Activated naive CD4-positive, alpha-beta T cell treated with anti-CD3 and anti-CD28 coated beads, Interleukin-2, amount 50 U/mL, for 16 hours (primary cell): Measurements from ENCODE around the gene TNS1.
"Not testable (repeated sequence)": the region's sequence is repeated elsewhere in the genome, so short reads cannot be mapped to it uniquely, and the experiment has no call there.

Experiments used
- DNase-seq: peaks from one replicate; pipeline ENCODE4 v3.0.0-alpha.2; 2020

Gene TNS1

GRCh38 chr2:218029366-218030360, 26.9 kb upstream of the TNS1 start:
- no peak for DNase-seq

- no peak for DNase-seq
Observed at GRCh38 chr2:218028562-218029348, 26.0 kb upstream of the TNS1 start.

DNA sequence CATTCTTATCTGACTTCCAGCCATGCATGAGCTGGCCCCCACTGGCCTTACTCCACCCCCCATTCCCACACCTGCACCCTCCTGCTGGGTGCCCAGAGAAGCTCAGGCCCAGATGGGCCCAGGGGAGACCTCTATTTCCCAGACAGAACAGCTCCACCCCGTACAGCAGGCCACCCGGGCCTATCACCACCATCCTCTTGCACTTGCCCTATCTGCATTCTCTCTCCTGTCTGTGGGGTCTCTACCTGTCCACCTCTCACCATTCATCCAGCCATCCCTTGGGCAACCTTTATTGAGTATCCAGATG, 25.3 kb upstream of the TNS1 start:
- DNase-seq: no peak

- DNase-seq: no peak
Observed at GRCh38 chr2:218027426-218028188, 24.8 kb upstream of the TNS1 start.

- no peak for DNase-seq
Observed at GRCh38 chr2:218026676-218027425, 24.1 kb upstream of the TNS1 start.

- DNase-seq: no peak
Observed at GRCh38 chr2:218026244-218026643, 23.4 kb upstream of the TNS1 start.

GRCh38 chr2:218024871-218025270, 22.1 kb upstream of the TNS1 start:
- no peak for DNase-seq

- no peak for DNase-seq
Observed at GRCh38 chr2:218024336-218024735, 21.5 kb upstream of the TNS1 start.

DNA sequence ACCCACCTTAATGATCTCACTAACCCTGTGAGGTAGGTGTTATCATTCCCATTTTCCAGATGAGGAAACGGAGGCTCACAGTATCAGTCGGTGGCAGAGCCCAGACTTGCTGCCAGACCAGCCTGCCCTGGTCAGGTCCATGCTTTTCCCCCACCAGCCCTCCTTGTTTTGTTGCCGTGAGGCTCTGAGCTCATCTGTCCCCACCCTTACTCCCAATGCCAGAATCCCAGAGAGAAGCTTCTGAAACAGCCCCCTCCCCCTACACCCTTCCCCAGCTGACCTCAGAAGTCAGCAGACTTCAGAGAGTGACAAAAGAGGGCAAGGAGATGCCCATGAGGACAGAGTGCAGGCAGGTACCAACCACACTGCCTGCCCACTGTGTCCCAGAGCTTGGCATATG, 20.8 kb upstream of the TNS1 start:
- no peak for DNase-seq

DNA sequence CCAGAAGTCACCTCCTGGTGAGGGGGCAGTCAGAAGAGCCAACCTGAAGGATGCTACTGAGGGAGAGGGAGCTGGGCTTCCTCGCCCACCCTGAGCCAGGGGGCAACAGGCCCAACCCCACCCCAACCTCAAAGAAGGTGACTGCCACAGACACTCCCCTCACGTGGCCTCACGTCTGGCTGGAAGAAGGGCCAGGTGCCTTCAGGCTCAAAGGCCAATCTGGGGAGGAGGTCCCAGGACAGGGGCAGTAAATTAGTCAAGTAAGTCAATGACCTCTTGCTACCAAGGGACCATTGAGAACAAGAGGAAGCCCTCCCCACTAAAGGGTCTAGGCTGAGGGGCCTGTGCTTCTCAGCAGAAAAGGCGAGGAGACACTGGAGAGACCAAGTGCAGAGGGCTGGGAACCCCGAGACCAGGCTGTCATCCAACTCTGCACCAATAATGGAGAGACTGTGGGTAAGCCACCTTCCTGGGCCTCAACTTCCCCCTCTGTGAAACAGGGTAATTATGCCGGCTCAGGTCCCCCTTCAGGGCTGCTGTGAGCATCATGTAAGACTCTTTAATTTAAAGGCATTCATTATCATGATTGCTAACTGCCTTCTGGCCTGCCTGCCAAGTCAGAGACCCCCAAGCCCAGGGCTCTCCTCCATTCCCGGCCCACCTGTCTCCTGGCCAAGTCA, 20.2 kb upstream of the TNS1 start:
- no peak for DNase-seq

DNA sequence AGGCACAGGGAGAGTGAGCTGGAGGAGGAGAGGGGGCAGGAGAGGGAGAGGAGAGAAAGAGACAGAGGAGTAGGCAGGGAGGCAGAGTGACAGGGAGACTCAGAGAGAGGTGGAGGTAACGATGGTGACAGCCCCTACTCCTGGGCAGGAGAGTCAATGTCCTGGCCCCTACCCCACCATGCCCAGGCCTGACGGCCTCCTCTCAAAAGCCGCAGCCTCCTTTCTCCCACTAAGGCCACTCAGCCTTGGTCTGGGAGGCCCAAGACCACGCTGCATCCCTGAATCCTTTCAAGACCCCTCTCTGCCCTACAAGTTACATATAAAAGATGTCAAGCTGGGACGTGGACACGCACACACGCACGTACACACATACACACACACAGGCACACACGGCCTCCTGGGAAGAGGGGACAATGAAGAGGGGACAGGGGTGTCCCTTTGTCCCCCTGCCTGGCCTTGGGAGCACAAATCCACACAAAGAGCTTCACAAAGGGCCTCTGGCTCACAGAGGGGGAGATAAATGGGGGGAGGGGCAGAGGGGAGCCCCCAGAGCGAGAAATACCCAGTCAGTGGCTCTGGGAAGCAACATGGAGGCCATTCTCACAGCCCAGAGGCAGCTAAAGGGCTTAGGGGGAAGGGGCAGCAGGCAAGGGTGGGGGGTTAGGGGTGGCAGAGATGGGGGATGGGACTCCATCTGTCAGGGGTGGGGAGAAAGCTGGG, 19.5 kb upstream of the TNS1 start:
- no peak for DNase-seq

GRCh38 chr2:218021536-218022071, 18.8 kb upstream of the TNS1 start:
- DNase-seq: no peak

DNA sequence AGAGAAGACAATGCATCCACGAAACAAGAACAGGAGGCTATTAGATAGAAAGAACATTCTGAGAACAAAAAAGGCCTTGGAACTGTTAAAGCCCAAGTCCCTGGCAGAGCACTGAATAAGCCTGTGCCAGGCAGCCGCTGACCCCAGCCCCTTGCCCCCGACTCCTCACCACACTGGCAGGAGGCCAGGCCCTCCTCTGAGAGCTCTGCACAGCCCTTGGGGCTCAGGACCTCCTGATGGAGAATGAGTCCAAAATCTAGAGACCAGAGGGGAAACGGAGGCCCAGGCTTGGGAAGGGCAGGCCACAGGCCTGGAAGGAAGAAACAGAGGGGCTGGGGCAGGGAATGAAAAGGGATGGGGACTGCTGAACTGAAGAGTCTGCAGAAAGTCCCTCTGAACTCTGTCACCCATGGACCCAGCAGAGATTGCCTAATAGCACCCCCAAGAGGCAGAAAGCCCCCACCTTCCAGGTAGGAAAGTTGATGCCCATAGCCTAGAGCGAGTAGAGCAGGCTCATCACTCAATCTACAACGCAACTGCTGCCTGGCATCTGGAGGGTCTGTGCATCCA, 18.3 kb upstream of the TNS1 start:
- no peak for DNase-seq

- DNase-seq: no peak
Observed at GRCh38 chr2:218020281-218020680, 17.5 kb upstream of the TNS1 start.

GRCh38 chr2:218019411-218020060, 16.7 kb upstream of the TNS1 start:
- no peak for DNase-seq

DNA sequence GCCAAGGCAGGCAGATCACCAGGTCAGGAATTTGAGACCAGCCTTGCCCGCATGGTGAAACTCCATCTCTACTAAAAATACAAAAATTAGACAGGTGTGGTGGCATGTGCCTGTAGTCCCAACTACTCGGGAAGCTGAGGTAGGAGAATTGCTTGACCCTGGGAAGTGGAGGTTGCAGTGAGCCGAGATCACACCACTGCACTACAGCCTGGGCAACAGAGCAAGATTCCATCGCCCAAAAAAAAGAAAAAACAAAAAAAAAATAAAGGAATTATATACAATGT, 16.0 kb upstream of the TNS1 start:
- not testable (repeated sequence) for DNase-seq

GRCh38 chr2:218017211-218018053, 14.6 kb upstream of the TNS1 start:
- no peak for DNase-seq

DNA sequence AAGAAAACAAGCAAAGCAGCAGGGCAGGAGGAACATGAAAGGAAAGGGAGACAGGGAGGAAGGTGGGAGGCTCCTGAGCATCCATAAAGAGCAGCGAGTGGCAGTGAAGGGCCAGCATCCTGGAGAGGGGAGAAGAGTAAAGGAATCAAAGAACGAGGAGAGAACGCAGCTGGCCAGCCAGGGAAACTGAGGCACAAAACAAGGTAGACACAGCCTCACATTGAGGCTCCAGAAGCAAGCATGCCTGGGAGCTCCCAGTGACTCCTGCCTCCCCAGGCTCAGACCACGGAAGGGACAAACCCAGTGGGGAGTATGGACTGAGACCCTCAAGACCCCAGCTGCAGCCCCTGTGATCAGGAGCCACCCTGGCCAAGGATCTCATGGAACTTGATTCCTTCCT, 14.0 kb upstream of the TNS1 start:
- DNase-seq: no peak
